ENCODE measurements around the gene LYL1. TPM values are rescaled to one million over a fixed set of nuclear protein-coding genes. Genes with fewer than 3 reads are reported as not detected.

The LYL1 gene
- total RNA-seq, 1 experiment from 2014 or later: 0.63 TPM

GRCh38 chr19:13074378-13074777 is 28.3 kb downstream of the LYL1 start:
- H3K4me1 ChIP-seq (ENCODE audit: insufficient read depth, low read length): peaks cover 7% of the 10 kb centered on the region; the same call in 1 of the 2 replicates
- H3K18ac ChIP-seq (ENCODE audit: insufficient read length, low read depth, low read length): no peak overlapping the region
- H3K27ac Mint-ChIP-seq: no peak overlapping the region
- WGBS (ENCODE audit: extremely low coverage, insufficient read length, low lambda C conversion rate): no CpG with 5 or more reads among the region's 4 CpGs
- H4K20me1 ChIP-seq (ENCODE audit: control insufficient read depth, insufficient read depth, insufficient read length): no peaks in the 10 kb centered on the region
- H2BK120ac ChIP-seq (ENCODE audit: low read depth, low read length, poor library complexity, severe bottlenecking): no peak overlapping the region
- no peak overlapping the region for H3K4ac ChIP-seq (ENCODE audit: low read depth, low read length)
- no peak overlapping the region for H3K23ac ChIP-seq (ENCODE audit: insufficient read length, low read depth, low read length)
- H2BK5ac ChIP-seq (ENCODE audit: insufficient read length, low read length): no peak overlapping the region
- H3T11ph ChIP-seq (ENCODE audit: low read length): no peak overlapping the region
- H2BK12ac ChIP-seq (ENCODE audit: insufficient read length, low read depth, low read length): no peak overlapping the region
- no peak overlapping the region for H3K14ac ChIP-seq (ENCODE audit: insufficient read depth, low read length)
- no peak overlapping the region for H3K9ac ChIP-seq (ENCODE audit: extremely low read depth, insufficient read length, low read length)
- peaks cover 0 to 1% (median 0%) of the 10 kb centered on the region in 3 experiments; a peak in 1 of 7 replicates for H3K36me3 Mint-ChIP-seq (ENCODE audit: insufficient read depth in 1 of 3, low read depth in 3 of 3)
- no peak overlapping the region for H3K56ac ChIP-seq (ENCODE audit: insufficient read length, low read depth, low read length)
- no peak for DNase-seq
- H3K27ac ChIP-seq (ENCODE audit: insufficient read length, low read depth, low read length): no peak overlapping the region
- H3K27me3 ChIP-seq (ENCODE audit: insufficient read depth, low read length): peaks cover 2% of the 10 kb centered on the region; the same call in 1 of the 2 replicates
- H3K9me3 Mint-ChIP-seq: no peaks in the 10 kb centered on the region
- no peak overlapping the region for H4K91ac ChIP-seq (ENCODE audit: insufficient read length, low read depth, low read length)
- no peak for TF ChIP-seq CTCF (conservative IDR thresholded peaks at IDR 0.05)
- peaks cover 15 to 44% of the 10 kb centered on the region in 2 experiments for H3K4me1 Mint-ChIP-seq
- H2BK15ac ChIP-seq (ENCODE audit: low read depth, low read length): no peak overlapping the region
- no peak overlapping the region for H4K8ac ChIP-seq (replicated peaks; ENCODE audit: insufficient read length, low read depth, low read length)
- peaks cover 76% of the 10 kb centered on the region for H3K27me3 Mint-ChIP-seq (ENCODE audit: low read depth)
- no peak overlapping the region for H2AK5ac ChIP-seq (ENCODE audit: insufficient read length, low read length)
- no peak overlapping the region for H4K5ac ChIP-seq (ENCODE audit: insufficient read length, low read depth, low read length)
- no peak overlapping the region for H2AFZ ChIP-seq (ENCODE audit: low read length)
- H3K23me2 ChIP-seq (ENCODE audit: insufficient read length, low read depth, low read length, poor library complexity, severe bottlenecking): peaks cover 3% of the 10 kb centered on the region
- no peak overlapping the region for H2BK20ac ChIP-seq (ENCODE audit: low read depth, low read length, poor library complexity, severe bottlenecking)
- H3K79me2 ChIP-seq (ENCODE audit: insufficient read depth, low read length): no peaks in the 10 kb centered on the region
- H3K4me3 Mint-ChIP-seq: no peak overlapping the region
- H3K79me1 ChIP-seq (ENCODE audit: insufficient read depth, low read depth, low read length, poor library complexity, severe bottlenecking): no peaks in the 10 kb centered on the region
- no peak overlapping the region for H3K4me2 ChIP-seq (ENCODE audit: insufficient read depth, insufficient read length, low read length)
- no peaks in the 10 kb centered on the region for H3K9me3 ChIP-seq (ENCODE audit: control insufficient read depth, low read depth, low read length)

Measured in H9 (cell line).